HG03066 (cell line): Measurements from ENCODE around the gene CHTF8.

Experiments used
- ATAC-seq: cut with Tn5 transposase; IDR thresholded peaks from one replicate; pipeline ENCODE4 v1.9.1; 2021; ENCODE audit warnings: low read depth; ENCODE audit not compliant: unreplicated experiment

CHTF8 gene

GRCh38 chr16:69089091-69089910 is 43.1 kb downstream of the CHTF8 start:
- ATAC-seq = no peak

GRCh38 chr16:69088684-69089083 is 43.7 kb downstream of the CHTF8 start:
- ATAC-seq = no peak

GRCh38 chr16:69087161-69087581 is 45.2 kb downstream of the CHTF8 start:
- ATAC-seq = no peak

DNA sequence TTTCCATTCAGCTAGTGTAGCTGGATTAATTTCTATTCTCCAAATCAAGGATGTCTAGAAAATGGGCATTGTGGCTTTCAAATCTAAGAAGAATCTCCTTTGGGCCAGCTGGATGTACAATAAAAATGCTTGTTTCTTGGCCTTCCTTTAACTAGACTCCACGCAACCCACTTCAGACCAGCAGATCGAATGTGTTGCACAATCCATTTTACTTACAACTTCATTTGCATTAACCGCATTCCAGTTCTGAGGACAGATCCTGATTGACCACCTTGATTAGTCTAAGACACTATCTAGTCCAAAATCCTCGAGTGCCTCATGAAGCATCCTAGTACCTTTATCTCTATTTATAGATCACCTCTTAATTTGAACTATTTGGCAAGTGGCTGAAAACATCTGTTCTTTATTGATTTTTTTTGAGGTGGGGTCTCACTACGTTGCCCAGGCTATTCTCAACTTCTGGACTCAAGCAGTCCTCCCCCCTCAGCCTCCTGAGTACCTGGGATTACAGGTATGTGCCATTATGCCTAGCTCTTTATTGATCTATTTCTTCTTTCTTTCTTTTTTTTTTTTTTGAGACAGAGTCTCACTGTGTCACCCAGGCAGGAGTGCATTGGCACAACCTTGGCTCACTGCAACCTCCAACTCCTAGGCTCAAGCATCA is 47.2 kb downstream of the CHTF8 start:
- ATAC-seq = no peak

DNA sequence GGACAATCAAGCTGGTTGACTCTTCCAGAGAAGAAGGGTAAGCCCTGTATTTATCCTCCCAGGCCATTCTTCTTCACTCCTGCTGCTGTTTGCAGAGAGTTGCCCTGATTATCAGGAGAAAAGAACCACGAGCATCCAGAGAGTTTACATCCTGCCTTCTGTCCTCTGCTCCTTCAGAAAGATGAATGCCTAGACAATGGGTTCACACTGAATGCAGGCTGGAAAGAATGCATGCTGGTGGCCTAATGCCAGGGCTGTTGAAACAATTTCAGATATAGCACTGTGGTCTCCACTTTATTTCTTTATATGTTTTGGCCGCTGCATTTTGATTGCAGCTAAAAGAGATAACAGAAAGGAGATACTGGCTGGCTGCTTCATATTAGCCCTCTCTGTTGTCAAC is 48.1 kb downstream of the CHTF8 start:
- no peak for ATAC-seq

GRCh38 chr16:69083306-69083941 is 49.0 kb downstream of the CHTF8 start:
- no peak for ATAC-seq

GRCh38 chr16:69079697-69080096 is 52.7 kb downstream of the CHTF8 start:
- no peak for ATAC-seq

GRCh38 chr16:69078073-69078472 is 54.3 kb downstream of the CHTF8 start:
- ATAC-seq = no peak

- no peak for ATAC-seq
Measured at GRCh38 chr16:69077251-69077650, 55.1 kb downstream of the CHTF8 start.

GRCh38 chr16:69073181-69073702 is 59.1 kb downstream of the CHTF8 start:
- no peak for ATAC-seq

- no peak for ATAC-seq
Measured at GRCh38 chr16:69072640-69072974, 59.8 kb downstream of the CHTF8 start.

DNA sequence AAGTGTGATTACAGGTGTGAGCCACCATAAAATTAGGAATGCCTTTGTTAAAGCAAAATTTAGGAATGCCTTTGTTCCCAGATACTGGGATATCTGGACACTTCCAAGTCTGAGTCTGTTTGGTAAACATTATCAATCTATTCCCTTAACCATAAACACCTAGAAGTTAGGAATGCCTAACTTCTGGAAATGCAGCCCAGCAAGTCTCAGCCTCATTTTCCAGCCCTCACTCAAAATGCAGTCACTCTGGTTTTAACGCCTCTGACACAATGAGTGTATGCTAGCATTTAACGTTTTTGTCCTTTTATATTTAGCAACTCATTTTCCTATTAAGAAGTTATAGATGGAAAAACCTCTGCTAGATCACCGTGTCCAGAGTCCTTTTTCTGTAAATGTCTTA is 61.4 kb downstream of the CHTF8 start:
- ATAC-seq = no peak

DNA sequence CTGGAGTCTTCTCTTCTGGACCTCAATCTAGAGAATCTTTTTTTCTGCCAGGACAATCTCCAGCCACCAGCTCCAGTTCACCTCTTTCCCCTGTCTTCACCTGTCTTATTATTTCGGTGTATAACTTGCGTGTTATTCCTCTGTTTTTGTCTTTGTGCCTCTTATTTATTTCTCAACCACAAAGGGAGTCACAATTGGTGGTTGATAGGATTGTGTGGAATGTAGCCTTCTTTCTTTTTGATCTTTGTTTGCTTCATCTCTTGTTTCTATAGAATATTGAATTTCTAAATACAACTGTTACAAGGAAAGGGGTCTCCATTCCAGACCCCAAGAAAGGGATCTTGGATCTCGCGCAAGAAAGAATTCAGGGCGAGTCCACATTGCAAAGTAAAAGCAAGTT is 62.9 kb downstream of the CHTF8 start:
- no peak for ATAC-seq
